ENCODE data around the gene ARHGEF6. TPM values are rescaled to one million over a fixed set of nuclear protein-coding genes. Genes with fewer than 3 reads are reported as not detected.
"Not testable (repeated sequence)": the region's sequence is repeated elsewhere in the genome, so short reads cannot be mapped to it uniquely, and the experiment has no call there.

The ARHGEF6 gene
- total and polyA plus RNA-seq, 4 experiments from 2014 or later, result 77.7 to 86.1 (median 82.4) TPM

DNA sequence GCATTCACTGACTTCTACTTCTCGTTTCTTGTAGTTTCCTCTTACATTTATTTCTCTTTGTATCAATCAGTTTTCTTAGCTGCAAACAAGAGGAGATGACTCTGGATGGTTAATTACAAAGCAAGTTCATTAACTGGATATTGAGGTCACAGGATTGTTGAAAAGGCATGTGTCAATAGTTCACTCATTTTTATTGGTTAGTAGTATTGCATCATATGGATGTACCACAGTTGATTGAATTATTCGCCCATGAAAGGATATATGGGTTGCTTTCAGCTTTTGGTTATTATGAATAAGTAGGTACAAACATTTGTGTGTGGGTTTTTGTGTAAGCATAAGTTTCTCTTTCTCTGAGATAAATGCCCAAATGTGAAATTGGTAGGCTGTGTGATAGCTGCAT lies 21.8 kb upstream of the ARHGEF6 start:
- no peak overlapping the region for H3K4me3 Mint-ChIP-seq
- Histone ChIP-seq H3K4me3 (ENCODE audit: low read length in 2 of 2) (no peak overlapping the region), H3K36me3 (ENCODE audit: insufficient read depth, low read length) (no peaks in the 10 kb centered on the region), H3K9me3 (ENCODE audit: control insufficient read depth in 1 of 2, low read length in 2 of 2) (no peaks in the 10 kb centered on the region), H3K27ac (ENCODE audit: low read depth, low read length) (no peak overlapping the region), H3K4me1 (ENCODE audit: insufficient read depth, low read length) (peaks cover 6% of the 10 kb centered on the region), H3K27me3 (ENCODE audit: insufficient read depth, low read length) (no peaks in the 10 kb centered on the region)
- no peaks in the 10 kb centered on the region for H3K9me3 Mint-ChIP-seq
- no peak overlapping the region for H3K27ac Mint-ChIP-seq
- CTCF ChIA-PET (ENCODE audit: partially characterized antibody), result no interaction called here
- DNase-seq, result no peak
- no peaks in the 10 kb centered on the region for H3K27me3 Mint-ChIP-seq
- intact Hi-C loops (cut with micrococcal nuclease), result no loop called here
- H3K4me1 Mint-ChIP-seq, result peaks cover 6 to 9% (median 7%) of the 10 kb centered on the region in 4 donors
- POLR2A ChIA-PET (ENCODE audit: partially characterized antibody), result no interaction called here
- no peaks in the 10 kb centered on the region for H3K36me3 Mint-ChIP-seq

DNA sequence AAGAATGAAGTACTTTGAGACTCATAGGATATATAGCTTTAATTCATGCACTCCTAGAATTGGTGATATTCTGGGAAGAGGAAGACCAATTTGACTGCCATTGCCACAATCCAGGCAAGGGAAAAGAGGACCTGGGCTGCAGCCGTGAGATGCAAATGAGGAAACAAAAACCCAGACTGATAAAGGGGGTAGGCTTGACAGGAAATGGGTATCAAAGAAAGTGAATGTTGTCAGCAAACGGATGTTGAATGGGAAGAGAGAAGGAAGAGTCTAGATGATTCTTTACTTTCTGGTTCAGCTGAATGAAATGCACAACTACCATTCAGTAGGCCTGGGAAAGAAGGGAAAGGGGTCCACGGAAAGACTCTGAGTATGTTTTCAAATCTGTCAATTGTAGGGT lies 17.1 kb upstream of the ARHGEF6 start:
- ChIA-PET POLR2A (ENCODE audit: partially characterized antibody) (no interaction called here), CTCF (ENCODE audit: partially characterized antibody) (no interaction called here)
- Histone ChIP-seq H3K27me3 (ENCODE audit: insufficient read depth, low read length) (no peaks in the 10 kb centered on the region), H3K9me3 (ENCODE audit: control insufficient read depth in 1 of 2, low read length in 2 of 2) (no peaks in the 10 kb centered on the region), H3K27ac (ENCODE audit: low read depth, low read length) (no peak overlapping the region), H3K4me1 (ENCODE audit: insufficient read depth, low read length) (peaks cover 6% of the 10 kb centered on the region), H3K36me3 (ENCODE audit: insufficient read depth, low read length) (no peaks in the 10 kb centered on the region), H3K4me3 (ENCODE audit: low read length in 2 of 2) (no peak overlapping the region)
- intact Hi-C loops (cut with micrococcal nuclease), result no loop called here
- DNase-seq, result no peak
- Mint-ChIP-seq H3K36me3 (no peaks in the 10 kb centered on the region), H3K9me3 (peaks cover 0 to 7% (median 0%) of the 10 kb centered on the region in 8 donors), H3K27me3 (no peaks in the 10 kb centered on the region), H3K27ac (no peak overlapping the region), H3K4me3 (peak overlapping the region in 1 of 8 donors; percentile 1), H3K4me1 (peaks cover 6 to 9% (median 7%) of the 10 kb centered on the region in 4 donors)

DNA sequence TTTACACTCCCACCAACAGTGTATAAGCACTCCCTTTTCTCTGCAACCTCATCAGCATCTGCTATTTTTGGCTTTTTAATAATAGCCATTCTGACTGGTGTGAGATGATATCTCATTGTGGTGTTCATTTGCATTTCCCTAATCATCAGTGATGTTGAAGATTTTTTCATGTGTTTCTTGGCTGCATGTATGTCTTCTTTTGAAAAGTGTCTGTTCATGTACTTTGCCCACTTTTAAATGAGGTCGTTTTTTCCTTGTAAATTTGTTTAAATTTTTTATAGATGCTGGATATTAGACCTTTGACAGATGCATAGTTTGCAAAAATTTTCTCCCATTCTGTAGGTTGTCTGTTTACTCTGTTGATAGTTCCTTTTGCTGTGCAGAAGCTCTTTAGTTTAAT lies 14.4 kb upstream of the ARHGEF6 start:
- H3K9me3 ChIP-seq (ENCODE audit: control insufficient read depth in 1 of 2, low read length in 2 of 2); H3K4me3 Mint-ChIP-seq; H3K27me3 Mint-ChIP-seq; H3K4me3 ChIP-seq (ENCODE audit: low read length in 2 of 2); H3K27ac ChIP-seq (ENCODE audit: low read depth, low read length); CTCF ChIA-PET (ENCODE audit: partially characterized antibody); H3K27me3 ChIP-seq (ENCODE audit: insufficient read depth, low read length); H3K27ac Mint-ChIP-seq; H3K36me3 Mint-ChIP-seq; H3K4me1 ChIP-seq (ENCODE audit: insufficient read depth, low read length); H3K36me3 ChIP-seq (ENCODE audit: insufficient read depth, low read length); DNase-seq; H3K9me3 Mint-ChIP-seq; POLR2A ChIA-PET (ENCODE audit: partially characterized antibody); intact Hi-C loops (cut with micrococcal nuclease); H3K4me1 Mint-ChIP-seq: not testable (repeated sequence)

DNA sequence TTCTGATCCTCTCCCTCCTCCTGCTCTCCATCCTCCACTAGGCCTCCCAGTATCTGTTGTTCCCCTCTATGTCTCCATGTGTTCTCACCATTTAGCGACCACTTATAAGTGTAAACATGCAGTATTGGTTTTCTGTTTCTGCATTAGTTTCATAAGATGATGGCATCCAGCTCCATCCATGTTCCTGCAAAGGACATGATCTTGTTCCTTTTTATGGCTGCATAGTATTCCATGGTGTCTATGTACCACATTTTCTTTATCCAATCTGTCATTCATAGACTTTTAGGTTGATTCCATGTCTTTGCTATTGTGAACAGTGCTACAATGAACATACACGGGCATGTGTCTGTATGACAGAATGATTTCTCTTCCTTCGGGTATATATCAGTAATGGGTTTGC lies 13.9 kb upstream of the ARHGEF6 start:
- H3K27me3 ChIP-seq (ENCODE audit: insufficient read depth, low read length); CTCF ChIA-PET (ENCODE audit: partially characterized antibody); H3K27ac Mint-ChIP-seq: not testable (repeated sequence)

GRCh38 chrX:136794080-136794479 lies 13.3 kb upstream of the ARHGEF6 start:
- H3K27me3 Mint-ChIP-seq, result no peaks in the 10 kb centered on the region
- H3K4me3 Mint-ChIP-seq, result no peak overlapping the region
- CTCF ChIA-PET (ENCODE audit: partially characterized antibody), result no interaction called here
- Histone ChIP-seq H3K27me3 (ENCODE audit: insufficient read depth, low read length) (no peaks in the 10 kb centered on the region), H3K9me3 (ENCODE audit: control insufficient read depth in 1 of 2, low read length in 2 of 2) (no peaks in the 10 kb centered on the region), H3K4me3 (ENCODE audit: low read length in 2 of 2) (no peak overlapping the region), H3K27ac (ENCODE audit: low read depth, low read length) (no peak overlapping the region), H3K4me1 (ENCODE audit: insufficient read depth, low read length) (peaks cover 6% of the 10 kb centered on the region), H3K36me3 (ENCODE audit: insufficient read depth, low read length) (no peaks in the 10 kb centered on the region)
- no peak for DNase-seq
- H3K27ac Mint-ChIP-seq, result peak overlapping the region in 1 of 7 donors; percentile 31
- H3K9me3 Mint-ChIP-seq, result peaks cover 0 to 7% (median 0%) of the 10 kb centered on the region in 8 donors
- no peaks in the 10 kb centered on the region for H3K36me3 Mint-ChIP-seq
- H3K4me1 Mint-ChIP-seq, result peaks cover 6 to 8% (median 7%) of the 10 kb centered on the region in 4 donors
- intact Hi-C loops (cut with micrococcal nuclease), result no loop called here
- POLR2A ChIA-PET (ENCODE audit: partially characterized antibody), result interaction anchor here (2.1 kb wide), 1 partner anchor 12 kb away, joined by 4 read pairs; no protein-coding TSS in a partner anchor

More for the DNA sequence above, 13.9 kb upstream of the ARHGEF6 start:
- H3K27ac ChIP-seq (ENCODE audit: low read depth, low read length); H3K4me3 Mint-ChIP-seq; H3K9me3 Mint-ChIP-seq; H3K27me3 Mint-ChIP-seq; intact Hi-C loops (cut with micrococcal nuclease); DNase-seq; H3K4me1 ChIP-seq (ENCODE audit: insufficient read depth, low read length); H3K4me1 Mint-ChIP-seq; H3K36me3 Mint-ChIP-seq; H3K4me3 ChIP-seq (ENCODE audit: low read length in 2 of 2); H3K36me3 ChIP-seq (ENCODE audit: insufficient read depth, low read length); H3K9me3 ChIP-seq (ENCODE audit: control insufficient read depth in 1 of 2, low read length in 2 of 2): not testable (repeated sequence)
- POLR2A ChIA-PET (ENCODE audit: partially characterized antibody), result interaction anchor here (2.1 kb wide), 1 partner anchor 13 kb away, joined by 4 read pairs; no protein-coding TSS in a partner anchor

GRCh38 chrX:136789856-136790255 lies 9.1 kb upstream of the ARHGEF6 start:
- Mint-ChIP-seq H3K36me3 (no peaks in the 10 kb centered on the region), H3K4me1 (no peaks in the 10 kb centered on the region), H3K4me3 (no peak overlapping the region), H3K9me3 (peaks cover 0 to 4% (median 0%) of the 10 kb centered on the region in 8 donors), H3K27ac (no peak overlapping the region), H3K27me3 (no peaks in the 10 kb centered on the region)
- ChIA-PET CTCF (ENCODE audit: partially characterized antibody) (no interaction called here), POLR2A (ENCODE audit: partially characterized antibody) (no interaction called here)
- Histone ChIP-seq H3K4me3 (ENCODE audit: low read length in 2 of 2) (no peak overlapping the region), H3K4me1 (ENCODE audit: insufficient read depth, low read length) (no peaks in the 10 kb centered on the region), H3K9me3 (ENCODE audit: control insufficient read depth in 1 of 2, low read length in 2 of 2) (no peaks in the 10 kb centered on the region), H3K27ac (ENCODE audit: low read depth, low read length) (no peak overlapping the region), H3K27me3 (ENCODE audit: insufficient read depth, low read length) (no peaks in the 10 kb centered on the region), H3K36me3 (ENCODE audit: insufficient read depth, low read length) (no peaks in the 10 kb centered on the region)
- DNase-seq, result no peak
- intact Hi-C loops (cut with micrococcal nuclease), result no loop called here

- Histone ChIP-seq H3K9me3 (ENCODE audit: control insufficient read depth in 1 of 2, low read length in 2 of 2) (no peaks in the 10 kb centered on the region), H3K4me3 (ENCODE audit: low read length in 2 of 2) (no peak overlapping the region), H3K27ac (ENCODE audit: low read depth, low read length) (no peak overlapping the region), H3K4me1 (ENCODE audit: insufficient read depth, low read length) (peaks cover 32% of the 10 kb centered on the region), H3K36me3 (ENCODE audit: insufficient read depth, low read length) (no peaks in the 10 kb centered on the region), H3K27me3 (ENCODE audit: insufficient read depth, low read length) (no peaks in the 10 kb centered on the region)
- H3K9me3 Mint-ChIP-seq, result peaks cover 0 to 2% (median 0%) of the 10 kb centered on the region in 8 donors
- no peak for DNase-seq
- ChIA-PET POLR2A (ENCODE audit: partially characterized antibody) (no interaction called here), CTCF (ENCODE audit: partially characterized antibody) (no interaction called here)
- H3K36me3 Mint-ChIP-seq, result peaks cover 0 to 10% of the 10 kb centered on the region in 2 donors
- H3K4me1 Mint-ChIP-seq, result peaks cover 23 to 51% (median 31%) of the 10 kb centered on the region in 4 donors
- H3K27me3 Mint-ChIP-seq, result no peaks in the 10 kb centered on the region
- H3K27ac Mint-ChIP-seq, result peak overlapping the region in 2 of 7 donors; percentile 47 to 48
- H3K4me3 Mint-ChIP-seq, result peak overlapping the region in 4 of 8 donors; percentile 10 to 49 (median 30)
- intact Hi-C loops (cut with micrococcal nuclease), result no loop called here
Observed at GRCh38 chrX:136784231-136784630, 3.5 kb upstream of the ARHGEF6 start.

- no peak overlapping the region for H3K4me3 ChIP-seq (ENCODE audit: low read length in 2 of 2)
- DNase-seq, result no peak
- no peaks in the 10 kb centered on the region for H3K27me3 Mint-ChIP-seq
- H3K27me3 ChIP-seq (ENCODE audit: insufficient read depth, low read length), result no peaks in the 10 kb centered on the region
- no peak overlapping the region for H3K27ac ChIP-seq (ENCODE audit: low read depth, low read length)
- peaks cover 0 to 14% of the 10 kb centered on the region in 2 donors for H3K36me3 Mint-ChIP-seq
- peaks cover 42% of the 10 kb centered on the region for H3K4me1 ChIP-seq (ENCODE audit: insufficient read depth, low read length)
- ChIA-PET POLR2A (ENCODE audit: partially characterized antibody) (no interaction called here), CTCF (ENCODE audit: partially characterized antibody) (no interaction called here)
- peak overlapping the region in 2 of 8 donors; percentile 28 to 46 for H3K4me3 Mint-ChIP-seq
- H3K36me3 ChIP-seq (ENCODE audit: insufficient read depth, low read length), result no peaks in the 10 kb centered on the region
- peak overlapping the region in 2 of 7 donors; percentile 4 to 13 for H3K27ac Mint-ChIP-seq
- H3K4me1 Mint-ChIP-seq, result peaks cover 23 to 62% (median 33%) of the 10 kb centered on the region in 4 donors
- peaks cover 0 to 2% (median 0%) of the 10 kb centered on the region in 8 donors for H3K9me3 Mint-ChIP-seq
- intact Hi-C loops (cut with micrococcal nuclease), result no loop called here
- H3K9me3 ChIP-seq (ENCODE audit: control insufficient read depth in 1 of 2, low read length in 2 of 2), result no peaks in the 10 kb centered on the region
Observed at GRCh38 chrX:136783159-136783558, 2.4 kb upstream of the ARHGEF6 start.
